ENCODE results near the gene BDKRB2. TPM values are rescaled to one million over a fixed set of nuclear protein-coding genes. Genes with fewer than 3 reads are reported as not detected.

Gene BDKRB2
- total and polyA plus RNA-seq, 2 of the 8 experiments (the other 6 are each of a cell fraction or from before 2014, with no cell fraction given) = 0.13 to 0.21 TPM

DNA sequence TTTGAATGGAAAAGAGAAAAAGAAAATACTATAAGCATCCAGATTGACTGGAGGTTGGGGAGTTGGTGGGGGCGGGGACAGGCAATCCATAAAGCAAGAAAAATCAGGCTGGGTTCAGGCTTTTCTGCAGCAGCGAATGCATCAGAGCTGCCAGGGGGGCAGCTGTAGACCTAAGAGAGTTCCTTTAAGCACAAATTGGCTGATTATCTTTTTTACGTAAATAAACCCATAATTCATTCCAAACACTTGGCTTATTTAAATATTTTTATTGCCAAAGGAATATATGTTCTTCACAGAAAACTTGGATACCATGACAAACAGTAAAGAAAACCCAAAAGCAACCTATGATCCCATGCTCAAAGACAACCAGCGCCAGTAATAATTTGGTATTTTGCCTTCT is 10.2 kb downstream of the BDKRB2 start:
- H3K9ac ChIP-seq (replicated peaks in 1 of 4; ENCODE audit: extremely low read depth in 1 of 4, low read depth in 3 of 4, low read length in 3 of 4) = no peak overlapping the region
- no peak overlapping the region for H3K14ac ChIP-seq (ENCODE audit: insufficient read length)
- no peak overlapping the region for H2BK5ac ChIP-seq (ENCODE audit: low read depth, low read length)
- POLR2A ChIA-PET (ENCODE audit: partially characterized antibody) = no interaction called here
- no peaks in the 10 kb centered on the region for H3K27me3 ChIP-seq (replicated peaks in 1 of 4; ENCODE audit: control insufficient read depth in 3 of 4, extremely low read depth in 1 of 4, insufficient read depth in 3 of 4, low read length in 3 of 4)
- TF ChIP-seq POU5F1 (IDR thresholded peaks at IDR 0.05; ENCODE audit: low read depth, low read length) = no peak
- DNase-seq (ENCODE audit: low read depth in 1 of 2, low spot score in 2 of 2) (no peak), FAIRE-seq (no peak)
- no peaks in the 10 kb centered on the region for H3K23me2 ChIP-seq (ENCODE audit: low read depth, low read length)
- H3K27ac ChIP-seq (ENCODE audit: low read depth, low read length) = no peak overlapping the region
- peaks cover 0 to 2% of the 10 kb centered on the region in 2 experiments for H4K20me1 ChIP-seq (replicated peaks in 1 of 2; ENCODE audit: control insufficient read depth in 1 of 2, insufficient read depth in 2 of 2, low read length in 2 of 2)
- no peak overlapping the region for H2BK20ac ChIP-seq (ENCODE audit: low read length)
- H4K8ac ChIP-seq (ENCODE audit: extremely low read depth, insufficient read depth, low read length) = no peak overlapping the region
- no peak overlapping the region for H3K23ac ChIP-seq (ENCODE audit: insufficient read length)
- H3K4me1 ChIP-seq (replicated peaks in 1 of 4; ENCODE audit: control insufficient read depth in 3 of 4, insufficient read depth in 4 of 4, low read length in 3 of 4) = no peaks in the 10 kb centered on the region
- no peak overlapping the region for H4K91ac ChIP-seq (replicated peaks; ENCODE audit: insufficient read length, low read length)
- WGBS, 2 experiments (ENCODE audit: extremely low coverage in 1 of 2, insufficient coverage in 1 of 2, insufficient read length in 1 of 2, insufficient replicate concordance in 2 of 2, low coverage in 1 of 2, low lambda C conversion rate in 2 of 2, missing lambda C conversion rate in 1 of 2) = 82% methylated on average over 4 of the region's 4 CpGs; no CpG with 5 or more reads in 1 of the 2 experiments
- no peak overlapping the region for H3K4me2 ChIP-seq (ENCODE audit: insufficient read depth in 1 of 2, low read depth in 2 of 2, low read length in 2 of 2)
- H2AFZ ChIP-seq (ENCODE audit: low read length) = no peak overlapping the region
- H3K56ac ChIP-seq (replicated peaks; ENCODE audit: insufficient read length, low read depth, low read length) = no peak overlapping the region
- no peak overlapping the region for H4K5ac ChIP-seq (ENCODE audit: insufficient read length, low read depth, low read length)
- no peak overlapping the region for H2BK120ac ChIP-seq (replicated peaks; ENCODE audit: low read depth, low read length)
- H3K9me3 ChIP-seq (ENCODE audit: insufficient read depth in 2 of 2, low read depth in 1 of 2, low read length in 1 of 2) = no peaks in the 10 kb centered on the region; a peak in 1 of 4 replicates
- no peak overlapping the region for H2AK5ac ChIP-seq (ENCODE audit: low read depth, low read length)
- H3K4ac ChIP-seq (replicated peaks; ENCODE audit: insufficient read length, low read depth, low read length) = no peak overlapping the region
- no peaks in the 10 kb centered on the region for H3K79me1 ChIP-seq (ENCODE audit: low read depth, low read length)
- no peak overlapping the region for H2BK12ac ChIP-seq (ENCODE audit: low read depth, low read length)
- no peak overlapping the region for H2BK15ac ChIP-seq (ENCODE audit: low read length)
- H3K36me3 ChIP-seq (ENCODE audit: control insufficient read depth in 2 of 4, insufficient read depth in 4 of 4, low read length in 3 of 4) = no peaks in the 10 kb centered on the region
- CTCF ChIA-PET (ENCODE audit: partially characterized antibody) = no interaction called here
- no peak overlapping the region for H3K18ac ChIP-seq (ENCODE audit: extremely low read depth, low read length)
- no peaks in the 10 kb centered on the region for H3K79me2 ChIP-seq (ENCODE audit: control insufficient read depth in 1 of 2, insufficient read depth in 2 of 2, low read length in 2 of 2)
- no peak overlapping the region for H3K4me3 ChIP-seq (ENCODE audit: extremely low read depth in 1 of 4, insufficient read depth in 2 of 4, low read depth in 3 of 4, low read length in 4 of 4)

Measured in H1 (cell line).